DND-41 (cell line): ENCODE measurements around the gene NAALADL1.

Source experiments
- ATAC-seq: fragments of 200-7000 bp; cut with Tn5 transposase; 3 replicates; pipeline ENCODE4 v1.9.1; 2021; ENCODE audit warnings: low read depth; ENCODE audit not compliant: insufficient read depth
- DNase-seq: peaks from one replicate; pipeline ENCODE4 v3.0.0-alpha.2; 2020
- H2AFZ ChIP-seq: 2 replicates; pipeline ENCODE4 v1.6.0; 2012; ENCODE audit warnings: low read depth, low read length
- H3K27ac ChIP-seq: 2 replicates; pipeline ENCODE4 v1.5.1; 2012; ENCODE audit warnings: low read length, inconsistent platforms
- H3K27me3 ChIP-seq: fragments of 200-600 bp; sonication (generic); 2 replicates; pipeline ENCODE4 v1.6.0; 2012; ENCODE audit warnings: low read length, mild to moderate bottlenecking, inconsistent platforms; ENCODE audit not compliant: insufficient read depth, poor library complexity
- H3K36me3 ChIP-seq: 2 replicates; pipeline ENCODE4 v1.5.1; 2012; ENCODE audit warnings: low read length, inconsistent platforms; ENCODE audit not compliant: insufficient read depth
- H3K4me1 ChIP-seq: 2 replicates; pipeline ENCODE4 v1.5.1; 2012; ENCODE audit warnings: mild to moderate bottlenecking, low read length; ENCODE audit not compliant: insufficient read depth
- H3K4me2 ChIP-seq: 2 replicates; pipeline ENCODE4 v1.6.0; 2012; ENCODE audit warnings: mild to moderate bottlenecking, moderate library complexity, low read length, inconsistent platforms; ENCODE audit not compliant: insufficient read depth
- H3K4me3 ChIP-seq, 2 experiments: fragments of 200-600 bp in 1 of 2; shearing (Covaris generic) in 1 of 2; 2 replicates each; pipeline ENCODE4 v1.5.1; 2012 to 2016; ENCODE audit warnings: inconsistent platforms in 2 of 2, low read length in 2 of 2, mild to moderate bottlenecking in 2 of 2, low read depth in 1 of 2, moderate library complexity in 1 of 2
- H3K79me2 ChIP-seq: 2 replicates; pipeline ENCODE4 v1.6.0; 2012; ENCODE audit warnings: low read length, inconsistent platforms; ENCODE audit not compliant: insufficient read depth
- H3K9ac ChIP-seq: 2 replicates; pipeline ENCODE4 v1.6.0; 2012; ENCODE audit warnings: low read depth, mild to moderate bottlenecking, inconsistent platforms, low read length, moderate library complexity
- H3K9me3 ChIP-seq: 2 replicates; pipeline ENCODE4 v1.5.1; 2012; ENCODE audit warnings: low read length, moderate library complexity, mild to moderate bottlenecking, inconsistent platforms; ENCODE audit not compliant: insufficient read depth, severe bottlenecking
- H4K20me1 ChIP-seq: 2 replicates; pipeline ENCODE4 v1.6.0; 2012; ENCODE audit warnings: low read length; ENCODE audit not compliant: insufficient read depth
- EZH2 ChIP-seq: IDR thresholded peaks from 3 replicates; pipeline ENCODE4 v1.6.1; 2012; ENCODE audit warnings: borderline replicate concordance, low read depth, mild to moderate bottlenecking, moderate library complexity, low read length, inconsistent platforms; ENCODE audit not compliant: severe bottlenecking
- TF ChIP-seq, protein P1 (sequence below): IDR thresholded peaks from 2 replicates; pipeline ENCODE4 v1.5.1; 2012; ENCODE audit warnings: borderline replicate concordance, low read length, moderate library complexity, mild to moderate bottlenecking; ENCODE audit not compliant: poor library complexity, severe bottlenecking; ENCODE audit errors: extremely low read depth

NAALADL1 gene

DNA sequence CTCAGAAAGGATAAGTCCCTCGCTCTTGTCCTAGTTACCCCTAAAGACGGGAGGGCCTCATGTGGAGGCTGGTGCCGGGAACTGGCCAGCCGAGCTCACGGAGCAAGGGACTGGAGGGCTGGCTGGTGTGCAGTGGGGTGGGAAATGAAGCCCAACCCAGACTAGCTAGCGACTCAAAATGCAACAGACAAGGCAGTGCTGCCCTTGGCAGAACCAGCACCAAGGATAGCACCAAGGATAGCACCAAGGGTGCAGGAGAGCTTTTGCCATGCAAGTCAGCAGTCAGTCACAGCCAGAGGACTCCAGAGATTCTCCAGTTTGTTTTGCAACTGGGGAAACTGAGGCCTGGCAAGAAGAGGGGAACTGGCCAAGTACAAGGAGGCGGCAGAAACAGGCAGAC lies 55.1 kb downstream of the NAALADL1 start:
- Histone ChIP-seq H3K36me3 (no peaks in the 10 kb centered on the region), H3K27me3 (no peaks in the 10 kb centered on the region), H3K9ac (no peak overlapping the region), H3K79me2 (no peaks in the 10 kb centered on the region), H3K27ac (no peak overlapping the region), H3K4me1 (peaks cover 19% of the 10 kb centered on the region), H2AFZ (no peak overlapping the region), H3K4me3 (no peak overlapping the region), H3K9me3 (no peaks in the 10 kb centered on the region), H4K20me1 (no peaks in the 10 kb centered on the region), H3K4me2 (no peak overlapping the region)
- DNase-seq = peak; percentile 32
- TF ChIP-seq EZH2 = no peak
- TF ChIP-seq, protein P1, sequence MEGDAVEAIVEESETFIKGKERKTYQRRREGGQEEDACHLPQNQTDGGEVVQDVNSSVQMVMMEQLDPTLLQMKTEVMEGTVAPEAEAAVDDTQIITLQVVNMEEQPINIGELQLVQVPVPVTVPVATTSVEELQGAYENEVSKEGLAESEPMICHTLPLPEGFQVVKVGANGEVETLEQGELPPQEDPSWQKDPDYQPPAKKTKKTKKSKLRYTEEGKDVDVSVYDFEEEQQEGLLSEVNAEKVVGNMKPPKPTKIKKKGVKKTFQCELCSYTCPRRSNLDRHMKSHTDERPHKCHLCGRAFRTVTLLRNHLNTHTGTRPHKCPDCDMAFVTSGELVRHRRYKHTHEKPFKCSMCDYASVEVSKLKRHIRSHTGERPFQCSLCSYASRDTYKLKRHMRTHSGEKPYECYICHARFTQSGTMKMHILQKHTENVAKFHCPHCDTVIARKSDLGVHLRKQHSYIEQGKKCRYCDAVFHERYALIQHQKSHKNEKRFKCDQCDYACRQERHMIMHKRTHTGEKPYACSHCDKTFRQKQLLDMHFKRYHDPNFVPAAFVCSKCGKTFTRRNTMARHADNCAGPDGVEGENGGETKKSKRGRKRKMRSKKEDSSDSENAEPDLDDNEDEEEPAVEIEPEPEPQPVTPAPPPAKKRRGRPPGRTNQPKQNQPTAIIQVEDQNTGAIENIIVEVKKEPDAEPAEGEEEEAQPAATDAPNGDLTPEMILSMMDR = no peak
- ATAC-seq = peak; percentile 44; the same call in 1 of the 3 replicates

DNA sequence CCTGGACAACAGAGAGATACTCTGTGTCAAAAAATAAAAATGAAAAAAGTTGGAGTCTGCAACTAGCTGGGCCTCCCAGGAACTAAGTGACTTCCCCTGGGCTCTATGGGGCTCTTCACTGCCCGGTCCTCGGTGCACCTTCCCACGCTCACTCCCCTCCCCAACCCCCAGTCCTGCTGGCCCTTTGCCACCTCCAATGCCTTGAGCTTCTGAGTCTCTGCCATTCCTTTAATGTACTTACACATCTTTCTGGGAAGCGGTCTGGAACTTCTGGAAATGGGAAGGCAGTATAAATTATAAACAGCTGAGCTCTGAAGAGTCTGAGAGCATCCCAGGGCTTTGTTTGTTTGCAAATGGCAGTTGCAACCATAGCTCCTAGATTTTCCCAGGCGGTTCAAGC lies 55.6 kb downstream of the NAALADL1 start:
- Histone ChIP-seq H4K20me1 (no peaks in the 10 kb centered on the region), H3K4me3 (no peak overlapping the region), H3K9ac (no peak overlapping the region)

DNA sequence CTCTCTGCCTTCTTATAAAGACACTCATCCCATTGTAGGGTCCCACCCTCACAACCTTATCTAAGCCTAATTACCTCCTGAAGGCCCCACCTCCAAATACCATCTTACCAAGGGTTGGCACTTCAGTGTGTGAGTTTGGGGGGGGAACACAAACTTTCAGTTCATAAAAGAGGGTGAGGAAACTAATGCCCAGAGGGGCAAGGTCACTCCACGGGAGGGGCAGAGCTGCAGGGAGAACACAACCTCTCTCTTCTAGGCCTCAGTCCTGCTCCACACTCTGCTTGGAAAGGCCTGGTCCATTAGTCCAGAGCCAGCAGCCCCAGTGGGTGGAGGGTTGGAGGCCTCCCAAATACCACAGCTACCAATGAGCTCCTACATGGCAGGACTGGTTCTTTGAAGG lies 58.9 kb downstream of the NAALADL1 start:
- Histone ChIP-seq H3K27me3 (no peaks in the 10 kb centered on the region), H3K9me3 (no peaks in the 10 kb centered on the region), H2AFZ (no peak overlapping the region), H3K36me3 (no peaks in the 10 kb centered on the region), H3K4me2 (peak overlapping the region; percentile 24), H3K4me1 (peaks cover 30% of the 10 kb centered on the region), H3K79me2 (no peaks in the 10 kb centered on the region), H3K4me3 (no peak overlapping the region), H3K9ac (peak overlapping the region; percentile 25; the same call in 1 of the 2 replicates), H4K20me1 (no peaks in the 10 kb centered on the region), H3K27ac (peak overlapping the region; percentile 69)
- TF ChIP-seq EZH2 = no peak
- TF ChIP-seq, protein P1 = no peak
- DNase-seq (no peak), ATAC-seq (no peak)

More for the DNA sequence above, 55.6 kb downstream of the NAALADL1 start:
- ATAC-seq = no peak
- Histone ChIP-seq H3K36me3 (no peaks in the 10 kb centered on the region), H3K4me1 (peaks cover 23% of the 10 kb centered on the region), H3K79me2 (no peaks in the 10 kb centered on the region), H3K9me3 (no peaks in the 10 kb centered on the region), H2AFZ (no peak overlapping the region), H3K4me2 (no peak overlapping the region), H3K27me3 (no peaks in the 10 kb centered on the region), H3K27ac (no peak overlapping the region)
- TF ChIP-seq EZH2 = no peak
- TF ChIP-seq, protein P1 = no peak
- DNase-seq = no peak
